ENCODE results near the gene ITM2C.

DNA sequence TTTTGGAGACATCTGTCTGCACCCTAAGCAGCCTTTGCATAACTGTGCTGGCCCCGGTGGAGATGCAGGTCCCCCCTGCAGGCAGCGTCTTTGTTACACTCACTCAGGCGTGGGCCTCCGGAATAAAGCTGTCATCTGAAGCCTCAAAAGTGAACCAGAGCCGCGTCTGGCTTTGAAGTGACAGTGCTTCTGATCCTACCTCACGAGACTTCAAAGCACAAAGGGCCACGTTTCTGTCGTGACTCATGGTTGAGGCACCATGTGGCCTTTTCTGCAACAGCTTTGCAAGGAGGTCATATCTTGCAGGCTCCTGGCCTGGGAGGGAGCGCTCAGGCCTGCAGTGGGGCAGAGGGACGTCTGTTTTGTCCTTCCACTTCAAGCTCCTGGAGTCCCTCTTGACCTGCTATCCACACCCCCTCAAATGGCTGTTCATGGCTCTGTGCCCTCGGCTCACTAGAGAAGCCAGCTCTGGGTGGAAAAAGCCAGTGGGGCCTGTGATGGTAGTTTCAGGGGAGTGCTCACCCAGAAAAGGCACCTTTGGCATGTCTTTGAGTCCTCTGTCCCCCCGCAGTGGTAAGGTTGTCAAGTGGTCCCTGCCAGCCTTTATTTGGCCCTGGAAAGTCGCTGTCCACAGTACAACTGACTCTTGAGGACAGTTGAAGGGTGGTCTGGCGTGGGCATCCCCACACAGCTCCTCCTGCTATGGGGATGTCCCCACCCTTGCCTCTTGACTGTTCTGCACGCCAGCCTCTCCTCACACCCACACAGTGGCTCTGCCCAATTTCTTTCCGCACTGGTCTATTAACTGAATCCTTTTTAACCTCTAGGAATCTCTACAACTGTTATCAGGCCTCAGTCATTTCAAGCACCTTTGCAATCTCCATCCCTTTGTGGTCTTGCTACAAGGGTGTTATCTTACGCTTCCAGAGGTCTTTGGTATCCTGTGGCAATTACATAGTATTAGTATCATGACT is 41.0 kb downstream of the ITM2C start:
- TF ChIP-seq POLR2A (IDR thresholded peaks at IDR 0.05; ENCODE audit: low read length) = no peak
- TF ChIP-seq GATA1 (IDR thresholded peaks at IDR 0.05; ENCODE audit: low read depth, low read length) = no peak

All from erythroblast (primary cell).